ENCODE results near the gene GRAMD2B.

DNA sequence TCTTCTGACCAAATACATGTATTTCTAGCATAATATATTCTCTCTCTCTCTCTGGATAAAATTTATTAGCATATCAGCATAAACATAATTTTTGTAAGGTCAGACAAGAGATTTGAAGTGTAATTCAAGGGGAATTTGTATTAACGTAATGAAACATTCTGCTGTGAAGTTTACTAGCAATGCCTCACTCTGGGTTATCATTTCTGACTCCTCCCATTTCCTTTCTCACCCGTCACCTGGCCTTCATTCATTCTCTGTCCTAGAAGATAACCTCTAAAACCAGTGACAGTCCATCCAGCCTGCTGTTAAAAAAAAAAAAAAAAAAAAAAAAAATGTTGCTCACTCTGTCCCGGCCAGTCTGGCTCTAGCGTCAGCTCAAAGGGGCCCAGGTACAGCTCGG, 27.1 kb downstream of the GRAMD2B start:
- TF ChIP-seq CTCF (IDR thresholded peaks at IDR 0.05) (no peak), POLR2A (IDR thresholded peaks at IDR 0.05) (no peak), POLR2AphosphoS5 (IDR thresholded peaks at IDR 0.05) (no peak)

Data from breast epithelium (tissue), 3 donors.